Measurements from ENCODE around the gene FNIP1. TPM values are rescaled to one million over a fixed set of nuclear protein-coding genes. Genes with fewer than 3 reads are reported as not detected.
A peak's percentile ranks its signal among the peaks of the same experiment; 100 is the strongest.
"Not testable (repeated sequence)": the region's sequence is repeated elsewhere in the genome, so short reads cannot be mapped to it uniquely, and the experiment has no call there.

Gene FNIP1
- total and polyA plus RNA-seq, 2 experiments from 2014 or later: 20.7 to 73.4 TPM

DNA sequence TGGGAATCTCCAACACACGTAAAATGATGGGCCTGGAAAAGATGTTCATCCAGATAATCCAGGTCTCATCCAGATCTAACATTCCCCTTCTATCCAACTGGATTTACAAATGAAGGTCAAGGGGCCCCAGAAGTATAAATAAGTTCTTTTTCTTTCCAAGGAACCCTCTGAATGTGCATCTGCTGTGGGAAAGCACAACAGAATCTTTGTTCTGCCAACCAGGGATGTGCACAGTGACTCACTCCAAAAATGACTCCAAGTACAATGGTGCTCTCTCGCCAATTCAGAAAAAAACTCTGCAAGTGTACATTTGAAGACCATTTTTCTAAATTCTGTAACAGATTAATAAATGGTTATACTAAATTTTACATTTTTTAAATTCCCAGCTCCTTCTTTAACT is 174.2 kb downstream of the FNIP1 start:
- H3K9me2 ChIP-seq (replicated peaks; ENCODE audit: insufficient read depth): no peaks in the 10 kb centered on the region
- H3K36me3 ChIP-seq (replicated peaks; ENCODE audit: insufficient read depth, low read depth): no peaks in the 10 kb centered on the region
- H3K4me3 ChIP-seq: no peak overlapping the region
- DNase-seq (ENCODE audit: low spot score): no peak
- peaks cover 99% of the 10 kb centered on the region for H3K79me2 ChIP-seq
- peaks cover 2% of the 10 kb centered on the region for H4K20me1 ChIP-seq (ENCODE audit: insufficient read depth, poor library complexity, severe bottlenecking)
- no peaks in the 10 kb centered on the region for H3K4me1 ChIP-seq (ENCODE audit: insufficient read depth)
- no peak overlapping the region for H2AFZ ChIP-seq
- no peak overlapping the region for H3K27ac ChIP-seq
- TF ChIP-seq EZH2phosphoT487 (IDR thresholded peaks at IDR 0.05; ENCODE audit: low read depth, severe bottlenecking, unreplicated experiment) (no peak), EZH2 (IDR thresholded peaks at IDR 0.05; ENCODE audit: borderline replicate concordance) (no peak)
- TF ChIP-seq, protein P1, sequence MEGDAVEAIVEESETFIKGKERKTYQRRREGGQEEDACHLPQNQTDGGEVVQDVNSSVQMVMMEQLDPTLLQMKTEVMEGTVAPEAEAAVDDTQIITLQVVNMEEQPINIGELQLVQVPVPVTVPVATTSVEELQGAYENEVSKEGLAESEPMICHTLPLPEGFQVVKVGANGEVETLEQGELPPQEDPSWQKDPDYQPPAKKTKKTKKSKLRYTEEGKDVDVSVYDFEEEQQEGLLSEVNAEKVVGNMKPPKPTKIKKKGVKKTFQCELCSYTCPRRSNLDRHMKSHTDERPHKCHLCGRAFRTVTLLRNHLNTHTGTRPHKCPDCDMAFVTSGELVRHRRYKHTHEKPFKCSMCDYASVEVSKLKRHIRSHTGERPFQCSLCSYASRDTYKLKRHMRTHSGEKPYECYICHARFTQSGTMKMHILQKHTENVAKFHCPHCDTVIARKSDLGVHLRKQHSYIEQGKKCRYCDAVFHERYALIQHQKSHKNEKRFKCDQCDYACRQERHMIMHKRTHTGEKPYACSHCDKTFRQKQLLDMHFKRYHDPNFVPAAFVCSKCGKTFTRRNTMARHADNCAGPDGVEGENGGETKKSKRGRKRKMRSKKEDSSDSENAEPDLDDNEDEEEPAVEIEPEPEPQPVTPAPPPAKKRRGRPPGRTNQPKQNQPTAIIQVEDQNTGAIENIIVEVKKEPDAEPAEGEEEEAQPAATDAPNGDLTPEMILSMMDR (IDR thresholded peaks at IDR 0.05; ENCODE audit: poor library complexity): no peak
- no peaks in the 10 kb centered on the region for H3K27me3 ChIP-seq
- H3K9me3 ChIP-seq (ENCODE audit: low read depth): no peaks in the 10 kb centered on the region
- 91% methylated on average over 2 of the region's 2 CpGs for WGBS (ENCODE audit: low lambda C conversion rate, missing lambda C conversion rate)
- H3K4me2 ChIP-seq: no peak overlapping the region

DNA sequence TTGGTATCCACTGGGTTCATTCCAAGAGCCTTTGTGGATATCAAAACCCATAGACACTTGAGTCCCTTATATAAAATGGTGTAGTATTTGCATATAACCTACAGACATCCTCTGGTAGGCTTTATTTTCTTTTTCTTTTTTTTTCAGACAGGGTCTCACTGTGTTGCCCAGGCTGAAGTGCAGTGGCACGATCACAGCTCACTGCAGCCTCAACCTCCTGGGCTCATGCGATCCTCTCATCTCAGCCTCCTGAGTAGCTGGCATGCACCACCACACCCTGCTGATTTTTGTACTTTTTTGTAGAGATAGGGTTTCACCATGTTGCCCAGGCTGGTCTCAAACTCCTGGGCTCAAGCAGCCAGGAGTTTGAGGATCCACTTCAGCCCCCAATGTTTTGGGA is 175.7 kb downstream of the FNIP1 start:
- H3K27me3 ChIP-seq; H3K4me2 ChIP-seq; H3K9me3 ChIP-seq (ENCODE audit: low read depth); H3K9me2 ChIP-seq (replicated peaks; ENCODE audit: insufficient read depth); DNase-seq (ENCODE audit: low spot score); H3K4me3 ChIP-seq; H3K36me3 ChIP-seq (replicated peaks; ENCODE audit: insufficient read depth, low read depth); H3K27ac ChIP-seq; H4K20me1 ChIP-seq (ENCODE audit: insufficient read depth, poor library complexity, severe bottlenecking); H3K4me1 ChIP-seq (ENCODE audit: insufficient read depth); H2AFZ ChIP-seq: not testable (repeated sequence)
- WGBS (ENCODE audit: low lambda C conversion rate, missing lambda C conversion rate): 95% methylated on average over 2 of the region's 2 CpGs
- H3K79me2 ChIP-seq: peaks cover 99% of the 10 kb centered on the region

DNA sequence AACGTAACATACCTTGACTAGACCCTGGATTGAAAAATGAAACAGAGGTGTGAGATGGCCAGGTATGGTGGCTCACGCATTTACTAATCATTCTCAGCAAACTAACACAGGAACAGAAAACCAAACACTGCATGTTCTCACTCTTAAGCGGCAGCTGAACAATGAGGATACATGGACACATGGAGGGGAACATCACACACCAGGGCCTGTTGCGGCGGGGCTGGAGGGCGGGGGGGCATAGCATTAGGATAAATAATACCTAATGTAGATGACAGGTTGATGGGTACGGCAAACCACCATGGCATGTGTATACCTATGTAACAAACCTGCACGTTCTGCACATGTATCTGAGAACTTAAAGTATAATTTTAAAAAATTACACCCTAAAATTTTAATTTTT is 177.7 kb downstream of the FNIP1 start:
- no peak for DNase-seq (ENCODE audit: low spot score)

DNA sequence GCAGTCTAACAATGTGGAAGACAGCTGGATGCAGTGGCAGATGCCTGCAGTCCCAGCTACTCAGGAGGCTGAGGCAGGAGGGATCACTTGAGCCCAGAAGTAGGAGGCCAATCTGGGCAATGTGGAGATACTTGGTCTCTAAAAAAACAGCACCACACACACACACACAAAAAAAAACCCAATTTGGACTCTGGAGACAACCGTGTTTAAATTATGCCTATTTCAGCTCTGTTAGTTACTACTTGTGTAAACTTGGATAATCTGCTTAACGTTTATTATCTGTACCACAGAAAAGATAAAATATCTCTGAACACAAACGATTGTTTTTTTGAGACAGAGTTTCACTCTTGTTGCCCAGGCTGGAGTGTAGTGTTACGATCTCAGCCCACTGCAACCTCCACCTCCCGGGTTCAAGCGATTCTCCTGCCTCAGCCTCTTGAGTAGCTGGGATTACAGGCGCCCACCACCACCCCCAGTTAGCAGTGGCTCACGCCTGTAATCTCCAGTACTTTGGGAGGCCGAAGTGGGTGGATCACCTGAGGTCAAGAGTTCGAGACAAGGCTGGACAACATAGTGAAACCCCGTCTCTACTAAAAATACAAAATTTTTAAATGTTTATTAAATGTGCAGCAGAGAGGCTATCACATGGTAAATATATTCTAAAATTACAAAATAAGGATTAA is 179.5 kb downstream of the FNIP1 start:
- 70% methylated on average over 11 of the region's 11 CpGs for WGBS (ENCODE audit: low lambda C conversion rate, missing lambda C conversion rate)
- TF ChIP-seq EZH2phosphoT487 (IDR thresholded peaks at IDR 0.05; ENCODE audit: low read depth, severe bottlenecking, unreplicated experiment) (no peak), EZH2 (IDR thresholded peaks at IDR 0.05; ENCODE audit: borderline replicate concordance) (no peak)
- TF ChIP-seq, protein P1 (IDR thresholded peaks at IDR 0.05; ENCODE audit: poor library complexity): no peak
- no peak overlapping the region for H3K4me3 ChIP-seq

More for the DNA sequence above, 177.7 kb downstream of the FNIP1 start:
- 92% methylated on average over 8 of the region's 8 CpGs for WGBS (ENCODE audit: low lambda C conversion rate, missing lambda C conversion rate)
- Histone ChIP-seq H2AFZ (no peak overlapping the region), H3K9me3 (ENCODE audit: low read depth) (no peaks in the 10 kb centered on the region), H3K4me3 (no peak overlapping the region), H3K79me2 (peaks cover 99% of the 10 kb centered on the region), H3K27me3 (no peaks in the 10 kb centered on the region), H3K27ac (no peak overlapping the region), H3K4me2 (no peak overlapping the region), H3K36me3 (replicated peaks; ENCODE audit: insufficient read depth, low read depth) (no peaks in the 10 kb centered on the region), H3K4me1 (ENCODE audit: insufficient read depth) (peaks cover 5% of the 10 kb centered on the region), H3K9me2 (replicated peaks; ENCODE audit: insufficient read depth) (no peaks in the 10 kb centered on the region), H4K20me1 (ENCODE audit: insufficient read depth, poor library complexity, severe bottlenecking) (peaks cover 2% of the 10 kb centered on the region)
- TF ChIP-seq, protein P1 (IDR thresholded peaks at IDR 0.05; ENCODE audit: poor library complexity): no peak
- no peak for TF ChIP-seq EZH2 (IDR thresholded peaks at IDR 0.05; ENCODE audit: borderline replicate concordance)
- no peak for TF ChIP-seq EZH2phosphoT487 (IDR thresholded peaks at IDR 0.05; ENCODE audit: low read depth, severe bottlenecking, unreplicated experiment)

More for the DNA sequence above, 179.5 kb downstream of the FNIP1 start:
- Histone ChIP-seq H3K36me3 (replicated peaks; ENCODE audit: insufficient read depth, low read depth) (no peaks in the 10 kb centered on the region), H3K27me3 (no peaks in the 10 kb centered on the region), H3K9me2 (replicated peaks; ENCODE audit: insufficient read depth) (no peaks in the 10 kb centered on the region), H3K79me2 (peaks cover 98% of the 10 kb centered on the region), H3K9me3 (ENCODE audit: low read depth) (no peaks in the 10 kb centered on the region), H3K27ac (no peak overlapping the region), H3K4me2 (peak overlapping the region; percentile 48), H3K4me1 (ENCODE audit: insufficient read depth) (peaks cover 5% of the 10 kb centered on the region), H4K20me1 (ENCODE audit: insufficient read depth, poor library complexity, severe bottlenecking) (peaks cover 2% of the 10 kb centered on the region), H2AFZ (no peak overlapping the region)
- DNase-seq (ENCODE audit: low spot score): no peak

All from hepatocyte (in vitro differentiated cells).